AG04449 (cell line): Measurements from ENCODE around the gene DAD1.

ENCODE experiments used
- CTCF ChIA-PET: fragments of 350-600 bp; formaldehyde crosslinking; extraction: SDS; loops from one replicate; lab custom pipeline; 2021; ENCODE audit warnings: antibody characterized with exemption; lab: Yijun Ruan, JAX
- POLR2A ChIA-PET: fragments of 400-600, 350-600 bp; formaldehyde crosslinking; extraction: SDS; loops from one replicate; lab custom pipeline; 2020; ENCODE audit warnings: antibody characterized with exemption, inconsistent platforms; lab: Yijun Ruan, JAX
- DNase-seq: peaks from one replicate; pipeline ENCODE4 v3.0.0-alpha.2; 2010; ENCODE audit warnings: low read depth, low spot score
- H3K4me3 ChIP-seq: 2 replicates; pipeline ENCODE4 v1.5.1; 2011; ENCODE audit warnings: low read depth, mild to moderate bottlenecking, control low read depth, low read length
- CTCF ChIP-seq: IDR thresholded peaks from one replicate; pipeline ENCODE4 v1.5.1; 2011; ENCODE audit warnings: mild to moderate bottlenecking, moderate library complexity, low read length, control low read depth, inconsistent platforms; ENCODE audit not compliant: insufficient read depth; ENCODE audit errors: missing control alignments

The DAD1 gene

DNA sequence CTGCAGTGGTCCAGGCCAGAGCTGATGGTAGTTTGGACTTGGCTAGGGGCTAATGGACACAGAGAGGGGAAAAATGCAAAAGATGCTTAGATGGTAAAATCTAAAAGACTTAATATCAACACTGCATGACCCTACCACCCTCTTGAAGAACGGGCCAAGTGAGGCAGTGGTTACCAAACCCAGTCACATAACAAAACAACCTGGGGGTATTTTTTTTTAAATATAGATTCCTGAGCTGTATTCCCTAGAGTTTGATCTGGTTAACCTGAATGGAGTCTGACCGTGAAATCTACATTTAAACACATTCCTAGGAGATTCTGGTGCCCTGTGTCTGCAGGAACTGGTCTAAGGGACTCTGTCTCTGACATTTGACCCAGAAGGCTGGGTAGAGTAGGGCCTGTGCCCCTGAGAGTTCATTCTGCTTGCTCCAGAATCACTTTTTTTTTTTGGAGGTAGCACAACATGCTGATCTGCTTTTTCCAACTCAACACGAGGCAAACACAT is 24.8 kb upstream of the DAD1 start:
- DNase-seq: no peak
- ChIA-PET CTCF (interaction anchor here (0.7 to 4.3 kb wide), 16 partner anchors 9 to 388 kb away, joined by 3 to 21 read pairs (median 4); partner anchors contain the start of genes ABHD4 and OXA1L), POLR2A (interaction anchor here (1.2 to 1.3 kb wide), 2 partner anchors 10 to 15 kb away, joined by 3 to 6 read pairs; no protein-coding TSS in a partner anchor)
- TF ChIP-seq CTCF: no peak
- H3K4me3 ChIP-seq: no peak overlapping the region

DNA sequence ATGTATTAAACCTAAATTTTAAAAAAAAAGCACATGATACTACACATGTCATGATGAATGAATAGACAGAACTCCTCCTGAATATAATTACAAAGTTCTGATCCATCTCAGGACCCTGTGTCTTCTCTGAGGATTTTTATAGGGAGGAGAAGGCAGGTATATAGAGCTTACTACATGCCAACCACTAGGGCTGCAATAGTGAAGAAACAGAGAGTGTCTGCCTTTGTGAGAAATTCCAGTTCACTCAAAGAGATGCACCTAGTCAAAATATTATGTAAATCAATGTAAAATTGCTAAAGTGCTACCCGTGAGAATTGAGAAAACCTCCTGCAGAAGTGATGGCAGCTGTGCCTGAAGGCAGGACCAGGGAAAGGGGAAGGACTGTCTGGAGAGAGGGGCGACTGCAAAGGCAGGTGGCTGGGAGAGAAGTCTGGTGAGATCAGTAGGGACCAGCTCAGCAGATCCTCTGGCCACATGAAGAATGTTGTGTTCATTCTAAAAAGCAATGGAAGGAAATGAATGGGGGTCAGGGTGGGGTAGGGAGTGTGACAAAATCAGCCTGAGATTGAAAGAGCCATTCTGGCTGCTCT is 24.2 kb upstream of the DAD1 start:
- POLR2A ChIA-PET: interaction anchor here (0.5 to 1.3 kb wide), 3 partner anchors 9 to 14 kb away, joined by 3 to 6 read pairs (median 4); no protein-coding TSS in a partner anchor
- CTCF ChIA-PET: interaction anchor here (0.7 to 4.3 kb wide), 18 partner anchors 9 to 387 kb away, joined by 3 to 21 read pairs (median 4); partner anchors contain the start of genes ABHD4 and OXA1L
- H3K4me3 ChIP-seq: no peak overlapping the region

GRCh38 chr14:22610931-22611330 is 21.9 kb upstream of the DAD1 start:
- CTCF ChIA-PET: interaction anchor here (2.5 to 4.3 kb wide), 2 partner anchors 8 to 212 kb away, joined by 6 to 21 read pairs; no protein-coding TSS in a partner anchor
- no peak for TF ChIP-seq CTCF
- no peak overlapping the region for H3K4me3 ChIP-seq
- no peak for DNase-seq
- POLR2A ChIA-PET: no interaction called here

More for the DNA sequence above, 24.2 kb upstream of the DAD1 start:
- DNase-seq: no peak
- TF ChIP-seq CTCF: peak; percentile 21

DNA sequence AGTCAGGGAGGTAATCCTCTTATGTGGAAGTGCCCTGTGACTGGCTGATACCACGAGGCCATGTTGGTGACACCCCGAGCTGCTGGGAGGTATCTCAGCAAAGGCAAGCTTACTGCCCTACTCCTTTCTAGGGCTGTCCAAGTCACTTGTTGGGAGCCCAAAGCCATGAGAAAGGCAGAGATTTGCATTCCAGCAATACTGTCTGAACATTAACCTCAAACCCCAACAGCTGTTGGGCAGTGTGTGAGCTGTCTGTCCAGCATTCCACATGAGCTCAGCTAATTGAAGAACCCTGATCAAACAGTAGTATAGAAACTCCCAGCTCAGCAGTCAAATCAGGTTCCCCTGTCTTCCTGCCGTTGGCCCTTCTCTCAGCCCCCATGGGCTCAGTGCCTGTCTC is 18.3 kb upstream of the DAD1 start:
- ChIA-PET CTCF (interaction anchor here (0.8 to 2.9 kb wide), 9 partner anchors 10 to 246 kb away, joined by 3 to 19 read pairs (median 4); no protein-coding TSS in a partner anchor), POLR2A (interaction anchor here (1.1 kb wide), 1 partner anchor 9 kb away, joined by 3 read pairs; the partner anchor contains the start of gene ABHD4)
- DNase-seq: no peak
- no peak for TF ChIP-seq CTCF
- H3K4me3 ChIP-seq: no peak overlapping the region

GRCh38 chr14:22606380-22606779 is 17.4 kb upstream of the DAD1 start:
- TF ChIP-seq CTCF: no peak
- DNase-seq: no peak
- no peak overlapping the region for H3K4me3 ChIP-seq
- POLR2A ChIA-PET: no interaction called here
- CTCF ChIA-PET: interaction anchor here (0.7 to 2.9 kb wide), 3 partner anchors 16 to 462 kb away, joined by 3 to 19 read pairs (median 3); no protein-coding TSS in a partner anchor

DNA sequence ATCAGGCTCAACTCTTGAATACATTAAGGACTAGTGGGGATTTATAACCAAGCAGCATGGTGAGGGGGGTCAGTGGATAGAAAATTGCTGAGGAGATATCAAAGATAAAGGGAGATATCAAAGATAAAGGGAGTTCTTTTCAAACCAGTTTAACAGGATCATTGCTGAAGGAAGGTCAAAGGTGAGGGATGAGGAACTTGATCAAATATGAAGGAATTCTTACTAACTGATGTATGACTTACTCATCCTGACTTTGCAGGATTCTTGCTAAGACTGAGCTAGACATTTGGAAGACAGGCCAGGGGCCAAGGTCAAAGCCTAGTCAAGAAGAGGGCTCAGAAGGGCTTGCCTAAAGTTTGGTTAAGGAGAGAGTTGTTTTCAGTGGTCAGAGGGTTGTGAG is 13.8 kb upstream of the DAD1 start:
- CTCF ChIA-PET: interaction anchor here (1.2 to 4.8 kb wide), 5 partner anchors 9 to 249 kb away, joined by 3 to 21 read pairs (median 5); partner anchors contain the start of gene DAD1
- POLR2A ChIA-PET: interaction anchor here (2.3 kb wide), 1 partner anchor 14 kb away, joined by 8 read pairs; the partner anchor contains the start of gene DAD1
- no peak for TF ChIP-seq CTCF

More for the DNA sequence above, 13.8 kb upstream of the DAD1 start:
- H3K4me3 ChIP-seq: no peak overlapping the region
- no peak for DNase-seq
